Activated CD4-positive, alpha-beta T cell treated with anti-CD3 and anti-CD28 coated beads, Interleukin-2, amount 50 U/mL, for 4 hours (primary cell): ENCODE results near the gene CDK5RAP2.
"Not testable (repeated sequence)": the region's sequence is repeated elsewhere in the genome, so short reads cannot be mapped to it uniquely, and the experiment has no call there.

ENCODE experiments used
- DNase-seq, 2 experiments: peaks; one replicate each; pipeline ENCODE4 v3.0.0-alpha.2; 2020

CDK5RAP2 gene

GRCh38 chr9:120580051-120580896 lies at the start of gene CDK5RAP2:
Gene CDK5RAP2, minus strand, starts transcription at chr9:120580167. Its CDS starts 189 bp downstream, at chr9:120579978.
- DNase-seq, result peak; percentile 89 to 91

- DNase-seq, result not testable (repeated sequence)
Measured at GRCh38 chr9:120628925-120629497, 49.0 kb upstream of the CDK5RAP2 start.

- no peak for DNase-seq
Measured at GRCh38 chr9:120628207-120628924, 48.4 kb upstream of the CDK5RAP2 start.

GRCh38 chr9:120627073-120627472 lies 47.1 kb upstream of the CDK5RAP2 start:
- DNase-seq, result no peak

GRCh38 chr9:120626512-120626911 lies 46.5 kb upstream of the CDK5RAP2 start:
- no peak for DNase-seq

GRCh38 chr9:120625222-120625621 lies 45.3 kb upstream of the CDK5RAP2 start:
- DNase-seq, result no peak

- no peak for DNase-seq
Measured at GRCh38 chr9:120622790-120623189, 42.8 kb upstream of the CDK5RAP2 start.

GRCh38 chr9:120621941-120622340 lies 42.0 kb upstream of the CDK5RAP2 start:
- no peak for DNase-seq

GRCh38 chr9:120619751-120620655 lies 40.0 kb upstream of the CDK5RAP2 start:
- peak; percentile 30 to 45 for DNase-seq

GRCh38 chr9:120616966-120617935 lies 37.3 kb upstream of the CDK5RAP2 start:
- no peak for DNase-seq

- DNase-seq, result no peak
Measured at GRCh38 chr9:120612218-120612617, 32.3 kb upstream of the CDK5RAP2 start.

- DNase-seq, result no peak
Measured at GRCh38 chr9:120611690-120612068, 31.7 kb upstream of the CDK5RAP2 start.

GRCh38 chr9:120610975-120611689 lies 31.2 kb upstream of the CDK5RAP2 start:
- DNase-seq, result no peak

GRCh38 chr9:120609636-120610035 lies 29.7 kb upstream of the CDK5RAP2 start:
- no peak for DNase-seq

- DNase-seq, result no peak
Measured at GRCh38 chr9:120608421-120608820, 28.5 kb upstream of the CDK5RAP2 start.

- no peak for DNase-seq
Measured at GRCh38 chr9:120603591-120603990, 23.6 kb upstream of the CDK5RAP2 start.

- no peak for DNase-seq
Measured at GRCh38 chr9:120603010-120603409, 23.0 kb upstream of the CDK5RAP2 start.

GRCh38 chr9:120593955-120594277 lies 13.9 kb upstream of the CDK5RAP2 start:
- no peak for DNase-seq

GRCh38 chr9:120593250-120593954 lies 13.4 kb upstream of the CDK5RAP2 start:
- DNase-seq, result no peak

- DNase-seq, result no peak
Measured at GRCh38 chr9:120592210-120592609, 12.2 kb upstream of the CDK5RAP2 start.
